Measurements from ENCODE around the gene PLIN4. TPM values are rescaled to one million over a fixed set of nuclear protein-coding genes. Genes with fewer than 3 reads are reported as not detected.

PLIN4 gene
- total and polyA plus RNA-seq, 10 of the 15 experiments (the other 5 are each of a cell fraction or from before 2014, with no cell fraction given), result 0.01 to 0.11 (median 0.05) TPM; not detected in 2

DNA sequence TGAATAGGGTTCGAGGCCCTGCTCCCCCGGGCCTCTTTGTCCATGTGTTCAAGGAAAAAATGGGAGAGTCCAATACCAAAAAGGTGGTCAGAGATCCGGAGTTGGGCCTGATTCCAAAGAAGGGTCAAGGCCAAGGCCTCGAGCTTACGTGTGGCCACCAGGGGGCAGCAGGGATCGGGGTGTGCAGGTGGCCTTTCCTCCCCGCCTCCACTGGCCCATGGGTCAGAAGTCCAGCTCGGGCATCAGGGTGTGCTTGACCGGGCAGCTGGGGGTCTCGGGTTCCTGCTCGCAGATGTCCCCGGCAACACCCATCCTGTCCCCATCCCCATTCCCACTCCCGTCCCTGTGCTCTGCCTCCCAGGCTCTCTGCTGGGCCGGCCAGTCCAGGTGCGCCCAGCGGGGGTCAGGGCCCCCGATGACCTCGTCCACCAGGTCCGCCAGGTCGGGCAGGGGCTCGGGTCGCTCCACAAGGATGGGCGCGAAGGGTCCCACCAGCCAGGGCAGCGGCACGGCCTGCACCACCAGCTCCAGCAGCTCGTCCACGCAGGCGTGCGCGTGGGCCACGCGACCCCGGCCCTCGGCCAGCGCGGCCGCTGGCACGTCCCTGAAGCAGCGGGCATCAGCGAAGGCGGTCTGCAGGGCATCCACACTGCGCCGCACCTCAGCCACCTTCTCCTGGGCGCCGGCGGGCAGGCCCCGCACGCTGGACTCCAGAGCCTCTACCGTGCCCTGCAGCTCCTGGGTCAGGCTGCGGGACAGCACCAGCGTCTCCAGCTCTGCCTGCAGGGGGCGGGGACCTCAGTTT, 5.2 kb upstream of the PLIN4 start:
- Histone ChIP-seq H3K27ac (ENCODE audit: control insufficient read depth, insufficient read depth) (no peak overlapping the region), H3K9ac (ENCODE audit: control insufficient read depth, insufficient read depth, low read length) (no peak overlapping the region), H2AFZ (ENCODE audit: control insufficient read depth, low read depth, low read length) (no peak overlapping the region), H4K20me1 (ENCODE audit: control insufficient read depth, insufficient read depth) (no peaks in the 10 kb centered on the region), H3K36me3 (ENCODE audit: control insufficient read depth in 2 of 2, insufficient read depth in 2 of 2, low read length in 1 of 2) (no peaks in the 10 kb centered on the region), H3K4me3 (no peak overlapping the region), H3K79me2 (ENCODE audit: control insufficient read depth, insufficient read depth, low read length) (no peaks in the 10 kb centered on the region), H3K9me3 (replicated peaks; ENCODE audit: control insufficient read depth, insufficient read depth, low read length) (no peaks in the 10 kb centered on the region), H3K4me2 (ENCODE audit: control insufficient read depth, insufficient read depth) (no peak overlapping the region), H3K27me3 (replicated peaks in 1 of 2; ENCODE audit: control insufficient read depth in 2 of 2, insufficient read depth in 2 of 2, low read length in 1 of 2) (no peaks in the 10 kb centered on the region), H3K4me1 (ENCODE audit: control insufficient read depth, insufficient read depth, low read length) (no peaks in the 10 kb centered on the region)
- no peak for FAIRE-seq
- RAD21 ChIA-PET (ENCODE audit: unreplicated experiment), result interaction anchor here (1.3 kb wide), 1 partner anchor 257 kb away, joined by 3 read pairs; no protein-coding TSS in a partner anchor
- 51% methylated on average over 50 of the region's 53 CpGs for WGBS (ENCODE audit: insufficient coverage, insufficient replicate concordance, low lambda C conversion rate, missing lambda C conversion rate)
- DNase-seq (ENCODE audit: low read depth, low spot score), result no peak
- in situ Hi-C loops (cut with MboI), result no loop called here
- POLR2A ChIA-PET, result no interaction called here
- BruUV-seq (replicated peaks), result no TSS peak
- peak; percentile 74 for ATAC-seq
- intact Hi-C loops (cut with micrococcal nuclease; ENCODE audit: unreplicated experiment), result loop anchor here (2.0 kb wide), 1 partner anchor 257 kb away; no protein-coding TSS in a partner anchor
- CTCF ChIA-PET, result interaction anchor here (0.7 to 4.5 kb wide), 14 partner anchors 8 to 261 kb away, joined by 3 to 44 read pairs (median 4); partner anchors contain the start of genes LRG1 and PLIN5
- SMC1A ChIA-PET (ENCODE audit: uncharacterized antibody, unreplicated experiment), result no interaction called here
- peak; percentile 20; the same call in 1 of the 2 replicates for TF ChIP-seq RAD21 (IDR thresholded peaks at IDR 0.05; ENCODE audit: insufficient read depth, low read depth, low read length)
- no peak for TF ChIP-seq CREM (IDR thresholded peaks at IDR 0.05; ENCODE audit: low read depth)
- no peak for TF ChIP-seq EZH2 (IDR thresholded peaks at IDR 0.05; ENCODE audit: borderline replicate concordance, control insufficient read depth, low read depth, low read length)
- no peak for TF ChIP-seq SIN3A (IDR thresholded peaks at IDR 0.05; ENCODE audit: low read depth, low read length)
- TF ChIP-seq NR2C2 (IDR thresholded peaks at IDR 0.05; ENCODE audit: borderline replicate concordance, control insufficient read depth, insufficient read length, low read depth), result no peak
- no peak for TF ChIP-seq TAF1 (IDR thresholded peaks at IDR 0.05; ENCODE audit: borderline replicate concordance, low read depth, low read length)
- TF ChIP-seq, protein P1, sequence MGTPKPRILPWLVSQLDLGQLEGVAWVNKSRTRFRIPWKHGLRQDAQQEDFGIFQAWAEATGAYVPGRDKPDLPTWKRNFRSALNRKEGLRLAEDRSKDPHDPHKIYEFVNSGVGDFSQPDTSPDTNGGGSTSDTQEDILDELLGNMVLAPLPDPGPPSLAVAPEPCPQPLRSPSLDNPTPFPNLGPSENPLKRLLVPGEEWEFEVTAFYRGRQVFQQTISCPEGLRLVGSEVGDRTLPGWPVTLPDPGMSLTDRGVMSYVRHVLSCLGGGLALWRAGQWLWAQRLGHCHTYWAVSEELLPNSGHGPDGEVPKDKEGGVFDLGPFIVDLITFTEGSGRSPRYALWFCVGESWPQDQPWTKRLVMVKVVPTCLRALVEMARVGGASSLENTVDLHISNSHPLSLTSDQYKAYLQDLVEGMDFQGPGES (IDR thresholded peaks at IDR 0.05), result no peak
- peak; percentile 17; the same call in 1 of the 2 replicates for TF ChIP-seq SMC3 (IDR thresholded peaks at IDR 0.05; ENCODE audit: borderline replicate concordance, low read length)
- TF ChIP-seq CREB1 (IDR thresholded peaks at IDR 0.05; ENCODE audit: low read depth), result no peak
- TF ChIP-seq, protein P2, sequence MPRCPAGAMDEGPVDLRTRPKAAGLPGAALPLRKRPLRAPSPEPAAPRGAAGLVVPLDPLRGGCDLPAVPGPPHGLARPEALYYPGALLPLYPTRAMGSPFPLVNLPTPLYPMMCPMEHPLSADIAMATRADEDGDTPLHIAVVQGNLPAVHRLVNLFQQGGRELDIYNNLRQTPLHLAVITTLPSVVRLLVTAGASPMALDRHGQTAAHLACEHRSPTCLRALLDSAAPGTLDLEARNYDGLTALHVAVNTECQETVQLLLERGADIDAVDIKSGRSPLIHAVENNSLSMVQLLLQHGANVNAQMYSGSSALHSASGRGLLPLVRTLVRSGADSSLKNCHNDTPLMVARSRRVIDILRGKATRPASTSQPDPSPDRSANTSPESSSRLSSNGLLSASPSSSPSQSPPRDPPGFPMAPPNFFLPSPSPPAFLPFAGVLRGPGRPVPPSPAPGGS (IDR thresholded peaks at IDR 0.05; ENCODE audit: borderline replicate concordance, insufficient read depth, low read depth, low read length, poor library complexity, severe bottlenecking), result no peak
- TF ChIP-seq, protein P3, sequence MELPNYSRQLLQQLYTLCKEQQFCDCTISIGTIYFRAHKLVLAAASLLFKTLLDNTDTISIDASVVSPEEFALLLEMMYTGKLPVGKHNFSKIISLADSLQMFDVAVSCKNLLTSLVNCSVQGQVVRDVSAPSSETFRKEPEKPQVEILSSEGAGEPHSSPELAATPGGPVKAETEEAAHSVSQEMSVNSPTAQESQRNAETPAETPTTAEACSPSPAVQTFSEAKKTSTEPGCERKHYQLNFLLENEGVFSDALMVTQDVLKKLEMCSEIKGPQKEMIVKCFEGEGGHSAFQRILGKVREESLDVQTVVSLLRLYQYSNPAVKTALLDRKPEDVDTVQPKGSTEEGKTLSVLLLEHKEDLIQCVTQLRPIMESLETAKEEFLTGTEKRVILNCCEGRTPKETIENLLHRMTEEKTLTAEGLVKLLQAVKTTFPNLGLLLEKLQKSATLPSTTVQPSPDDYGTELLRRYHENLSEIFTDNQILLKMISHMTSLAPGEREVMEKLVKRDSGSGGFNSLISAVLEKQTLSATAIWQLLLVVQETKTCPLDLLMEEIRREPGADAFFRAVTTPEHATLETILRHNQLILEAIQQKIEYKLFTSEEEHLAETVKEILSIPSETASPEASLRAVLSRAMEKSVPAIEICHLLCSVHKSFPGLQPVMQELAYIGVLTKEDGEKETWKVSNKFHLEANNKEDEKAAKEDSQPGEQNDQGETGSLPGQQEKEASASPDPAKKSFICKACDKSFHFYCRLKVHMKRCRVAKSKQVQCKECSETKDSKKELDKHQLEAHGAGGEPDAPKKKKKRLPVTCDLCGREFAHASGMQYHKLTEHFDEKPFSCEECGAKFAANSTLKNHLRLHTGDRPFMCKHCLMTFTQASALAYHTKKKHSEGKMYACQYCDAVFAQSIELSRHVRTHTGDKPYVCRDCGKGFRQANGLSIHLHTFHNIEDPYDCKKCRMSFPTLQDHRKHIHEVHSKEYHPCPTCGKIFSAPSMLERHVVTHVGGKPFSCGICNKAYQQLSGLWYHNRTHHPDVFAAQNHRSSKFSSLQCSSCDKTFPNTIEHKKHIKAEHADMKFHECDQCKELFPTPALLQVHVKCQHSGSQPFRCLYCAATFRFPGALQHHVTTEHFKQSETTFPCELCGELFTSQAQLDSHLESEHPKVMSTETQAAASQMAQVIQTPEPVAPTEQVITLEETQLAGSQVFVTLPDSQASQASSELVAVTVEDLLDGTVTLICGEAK (IDR thresholded peaks at IDR 0.05; ENCODE audit: borderline replicate concordance), result no peak
